MM.1S (cell line): Measurements from ENCODE around the gene ST6GALNAC4.

Experiments used
- DNase-seq: peaks from one replicate; pipeline ENCODE4 v3.0.0-alpha.2; 2015
- H2AFZ ChIP-seq: fragments of 300-600 bp; sonication (generic); 2 replicates; pipeline ENCODE4 v1.6.0; 2016; ENCODE audit warnings: antibody characterized with exemption, low read length
- H3F3A ChIP-seq: fragments of 300-600 bp; sonication (generic); 2 replicates; pipeline ENCODE4 v1.6.1; 2016; ENCODE audit warnings: mild to moderate bottlenecking, antibody characterized with exemption, low read length, moderate library complexity, mixed read lengths; ENCODE audit not compliant: insufficient read depth
- H3K27ac ChIP-seq: fragments of 300-600 bp; sonication (generic); 2 replicates; pipeline ENCODE4 v1.5.1; 2016; ENCODE audit warnings: mild to moderate bottlenecking, low read length
- H3K27me3 ChIP-seq: fragments of 300-600 bp; sonication (generic); replicated peaks from 2 replicates; pipeline ENCODE4 v1.6.0; 2016; ENCODE audit warnings: low read length; ENCODE audit not compliant: insufficient read depth
- H3K36me3 ChIP-seq: fragments of 300-600 bp; sonication (generic); replicated peaks from 2 replicates; pipeline ENCODE4 v1.6.1; 2016; ENCODE audit warnings: mild to moderate bottlenecking, low read length, mixed read lengths; ENCODE audit not compliant: insufficient read depth
- H3K4me1 ChIP-seq: fragments of 300-600 bp; sonication (generic); 2 replicates; pipeline ENCODE4 v1.6.1; 2016; ENCODE audit warnings: low read length, mixed read lengths
- H3K4me2 ChIP-seq: fragments of 300-600 bp; sonication (generic); 2 replicates; pipeline ENCODE4 v1.6.0; 2016; ENCODE audit warnings: low read depth, low read length
- H3K4me3 ChIP-seq: fragments of 300-600 bp; sonication (generic); 2 replicates; pipeline ENCODE4 v1.5.1; 2016; ENCODE audit warnings: low read length, mixed read lengths
- H3K79me2 ChIP-seq: fragments of 300-600 bp; sonication (generic); 2 replicates; pipeline ENCODE4 v1.6.1; 2016; ENCODE audit warnings: mixed run types, low read length, mixed read lengths
- H3K9ac ChIP-seq: fragments of 300-600 bp; sonication (generic); 2 replicates; pipeline ENCODE4 v1.6.1; 2016; ENCODE audit warnings: low read length, mixed read lengths
- H3K9me2 ChIP-seq: fragments of 300-600 bp; sonication (generic); replicated peaks from 2 replicates; pipeline ENCODE4 v1.6.1; 2016; ENCODE audit warnings: mild to moderate bottlenecking, low read length, mixed read lengths; ENCODE audit not compliant: insufficient read depth
- H3K9me3 ChIP-seq: fragments of 300-600 bp; sonication (generic); replicated peaks from 2 replicates; pipeline ENCODE4 v1.6.1; 2016; ENCODE audit warnings: mild to moderate bottlenecking, low read length, mixed read lengths; ENCODE audit not compliant: insufficient read depth
- H4K20me1 ChIP-seq: fragments of 300-600 bp; sonication (generic); 2 replicates; pipeline ENCODE4 v1.6.1; 2016; ENCODE audit warnings: mild to moderate bottlenecking, low read length, moderate library complexity, mixed read lengths; ENCODE audit not compliant: insufficient read depth
- CTCF ChIP-seq: fragments of 300-600 bp; sonication (generic); IDR thresholded peaks from 2 replicates; pipeline ENCODE4 v1.5.1; 2016; ENCODE audit warnings: antibody characterized with exemption, low read length, mixed read lengths
- EZH2 ChIP-seq: fragments of 300-600 bp; sonication (generic); optimal IDR thresholded peaks from 2 replicates; pipeline ENCODE3; 2017; ENCODE audit warnings: low read depth, mild to moderate bottlenecking, antibody characterized with exemption, low read length, mixed read lengths
- EZH2phosphoT487 ChIP-seq: fragments of 300-600 bp; sonication (generic); IDR thresholded peaks from 2 replicates; pipeline ENCODE4 v1.6.1; 2018; ENCODE audit warnings: antibody characterized with exemption, low read length

The ST6GALNAC4 gene

GRCh38 chr9:127916720-127917581 is at the start of gene ST6GALNAC4:
Gene ST6GALNAC4 (minus strand): TSS chr9:127917041. CDS start chr9:127916419, 622 bp downstream.
- H3K4me3 ChIP-seq, result peak within 1 kb of the TSS; percentile 99
- H3K9me3 ChIP-seq, result no peaks in the 10 kb centered on the region
- TF ChIP-seq EZH2phosphoT487 (no peak), EZH2 (no peak), CTCF (no peak)
- no peaks in the 10 kb centered on the region for H3K27me3 ChIP-seq
- H3K9me2 ChIP-seq, result no peaks in the 10 kb centered on the region
- DNase-seq, result peak; percentile 94
- no peaks in the 10 kb centered on the region for H4K20me1 ChIP-seq
- H3K4me1 ChIP-seq, result peaks cover 46% of the 10 kb centered on the region
- H3K27ac ChIP-seq, result peak within 1 kb of the TSS; percentile 93
- peak within 1 kb of the TSS; percentile 33 for H2AFZ ChIP-seq
- H3K4me2 ChIP-seq, result peak within 1 kb of the TSS; percentile 93
- peak within 1 kb of the TSS; percentile 98 for H3K9ac ChIP-seq
- H3K79me2 ChIP-seq, result peaks cover 52% of the 10 kb centered on the region
- H3F3A ChIP-seq, result peaks cover 23% of the 10 kb centered on the region
- H3K36me3 ChIP-seq, result peaks cover 3% of the 10 kb centered on the region

- TF ChIP-seq EZH2phosphoT487 (no peak), CTCF (no peak), EZH2 (no peak)
- Histone ChIP-seq H3K79me2 (peaks cover 89% of the 10 kb centered on the region), H3K9me2 (no peaks in the 10 kb centered on the region), H3K4me3 (no peak overlapping the region), H3K4me2 (no peak overlapping the region), H3K9ac (no peak overlapping the region), H3F3A (peaks cover 16% of the 10 kb centered on the region), H4K20me1 (no peaks in the 10 kb centered on the region; the same call in 1 of the 2 replicates), H2AFZ (no peak overlapping the region), H3K36me3 (no peaks in the 10 kb centered on the region), H3K4me1 (peaks cover 25% of the 10 kb centered on the region), H3K9me3 (no peaks in the 10 kb centered on the region), H3K27ac (no peak overlapping the region), H3K27me3 (no peaks in the 10 kb centered on the region)
- no peak for DNase-seq
These were observed 49.1 kb upstream of the ST6GALNAC4 start for GRCh38 chr9:127965953-127966352.

- Histone ChIP-seq H3K4me2 (no peak overlapping the region), H3K27me3 (no peaks in the 10 kb centered on the region), H3K4me1 (peaks cover 5% of the 10 kb centered on the region; the same call in 1 of the 2 replicates), H3K9ac (no peak overlapping the region), H3K36me3 (no peaks in the 10 kb centered on the region), H3K27ac (no peak overlapping the region), H2AFZ (no peak overlapping the region), H3K9me3 (no peaks in the 10 kb centered on the region), H3K9me2 (no peaks in the 10 kb centered on the region), H3F3A (no peaks in the 10 kb centered on the region), H4K20me1 (no peaks in the 10 kb centered on the region; the same call in 1 of the 2 replicates), H3K79me2 (peaks cover 97% of the 10 kb centered on the region), H3K4me3 (no peak overlapping the region)
- no peak for DNase-seq
- no peak for TF ChIP-seq CTCF
- no peak for TF ChIP-seq EZH2
- no peak for TF ChIP-seq EZH2phosphoT487
These were observed 46.7 kb upstream of the ST6GALNAC4 start for GRCh38 chr9:127963359-127964064.
